AG20443 (cell line): Measurements from ENCODE around the gene TRIM51.
"Not testable (repeated sequence)": the region's sequence is repeated elsewhere in the genome, so short reads cannot be mapped to it uniquely, and the experiment has no call there.

Experiments used
- DNase-seq: peaks from one replicate; pipeline ENCODE4 v3.0.0; 2012; ENCODE audit warnings: low spot score, mixed read lengths

Gene TRIM51, protein sequence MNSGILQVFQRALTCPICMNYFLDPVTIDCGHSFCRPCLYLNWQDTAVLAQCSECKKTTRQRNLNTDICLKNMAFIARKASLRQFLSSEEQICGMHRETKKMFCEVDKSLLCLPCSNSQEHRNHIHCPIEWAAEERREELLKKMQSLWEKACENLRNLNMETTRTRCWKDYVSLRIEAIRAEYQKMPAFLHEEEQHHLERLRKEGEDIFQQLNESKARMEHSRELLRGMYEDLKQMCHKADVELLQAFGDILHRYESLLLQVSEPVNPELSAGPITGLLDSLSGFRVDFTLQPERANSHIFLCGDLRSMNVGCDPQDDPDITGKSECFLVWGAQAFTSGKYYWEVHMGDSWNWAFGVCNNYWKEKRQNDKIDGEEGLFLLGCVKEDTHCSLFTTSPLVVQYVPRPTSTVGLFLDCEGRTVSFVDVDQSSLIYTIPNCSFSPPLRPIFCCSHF

DNA sequence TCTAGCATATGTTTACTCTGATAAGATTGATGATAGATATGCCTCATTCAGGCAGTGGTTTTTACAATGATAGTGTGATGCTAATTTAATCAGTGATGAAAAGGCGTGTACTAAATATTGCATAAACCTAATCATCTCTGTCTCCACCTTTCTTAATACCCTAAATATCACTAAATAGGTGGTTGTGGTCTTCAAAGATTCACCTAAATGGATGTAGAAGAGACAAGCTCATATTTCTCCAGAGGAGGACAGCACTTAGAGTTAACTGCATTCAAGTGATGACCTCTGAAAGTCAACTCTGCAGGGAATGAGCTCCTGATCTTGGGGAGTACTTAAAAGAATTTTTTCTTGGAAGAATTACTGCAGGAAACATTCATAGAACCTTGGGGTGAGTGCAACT lies at the start of gene TRIM51:
Gene TRIM51 (plus strand): TSS at position 301 of the 400 bp plus-strand sequence. CDS start 2,132 bp downstream, outside the sequence.
- not testable (repeated sequence) for DNase-seq

DNA sequence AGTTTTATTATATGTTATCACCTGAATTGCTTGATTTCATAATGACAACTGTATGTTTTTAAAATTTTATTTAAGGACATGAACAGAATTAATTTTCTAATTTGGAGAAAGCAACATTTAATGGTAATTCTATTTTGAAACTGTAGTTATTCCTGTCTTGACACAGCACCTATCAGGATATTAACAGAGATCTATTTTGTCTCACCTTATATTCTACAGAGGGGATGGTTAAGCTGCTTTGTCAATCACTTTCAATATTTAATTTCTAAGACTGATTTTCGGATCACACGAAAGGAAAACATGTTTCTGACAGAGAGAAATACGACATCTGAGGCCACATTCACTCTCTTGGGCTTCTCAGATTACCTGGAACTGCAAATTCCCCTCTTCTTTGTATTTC lies 44.6 kb upstream of the TRIM51 start, which contains the start of gene OR5D16:
Gene OR5D16 (plus strand): TSS at position 301 of the 400 bp plus-strand sequence. CDS start 0 bp downstream, at position 301.
- DNase-seq: no peak

DNA sequence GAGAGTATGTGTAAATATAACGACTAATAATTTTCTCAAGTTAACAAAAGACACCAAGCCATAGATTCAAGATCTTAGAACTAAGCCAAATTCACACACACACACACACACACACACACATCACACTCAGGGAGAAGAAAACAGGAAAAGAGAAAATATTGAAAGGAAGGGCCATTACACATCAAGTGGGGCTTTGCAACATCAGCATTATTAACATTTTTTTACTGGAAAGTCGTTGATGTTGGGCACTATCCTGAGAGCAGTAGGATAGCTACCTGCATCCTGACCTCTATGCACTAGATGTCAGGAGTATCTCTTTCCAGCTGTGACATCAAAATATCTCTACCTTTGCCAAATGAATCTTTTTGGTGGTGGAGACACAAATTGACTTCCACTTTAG lies 35.6 kb upstream of the TRIM51 start:
- no peak for DNase-seq

DNA sequence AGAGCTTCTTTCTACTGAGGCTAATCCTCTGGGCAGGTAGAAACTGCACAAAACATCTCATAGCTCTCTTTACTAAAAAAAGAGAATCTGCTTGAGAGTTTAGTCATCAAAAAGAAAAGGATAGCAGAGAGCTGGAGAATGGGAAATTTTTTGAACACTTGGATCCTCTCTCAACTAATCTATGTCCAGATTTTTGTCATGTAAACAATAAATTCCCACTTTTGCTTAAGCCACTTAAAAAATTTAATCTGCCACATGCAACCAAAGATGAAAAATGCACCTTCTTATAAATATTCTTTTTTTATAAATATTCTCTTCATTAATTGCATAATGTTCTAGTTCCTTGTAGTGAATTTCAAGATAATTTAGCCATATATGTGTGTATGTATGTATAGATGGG lies 34.1 kb upstream of the TRIM51 start:
- no peak for DNase-seq

DNA sequence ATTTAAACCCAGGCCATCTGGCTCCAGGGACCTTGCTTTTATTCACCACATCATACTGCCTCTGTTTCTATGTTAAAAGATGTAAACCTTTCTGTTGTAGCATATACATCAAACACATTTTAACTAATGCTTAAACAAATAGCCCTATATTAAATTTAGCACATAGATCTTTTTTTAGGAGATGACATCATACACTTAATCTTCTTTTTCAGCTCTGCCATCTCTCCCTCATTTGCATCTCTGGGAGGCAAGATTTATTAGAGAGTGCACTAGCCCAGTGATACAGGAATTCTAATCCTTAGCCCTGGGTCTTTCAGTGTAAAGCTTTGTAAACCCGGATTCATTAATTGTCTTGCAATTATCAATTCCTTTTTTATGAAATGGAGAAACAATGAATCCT lies 31.0 kb upstream of the TRIM51 start:
- no peak for DNase-seq

DNA sequence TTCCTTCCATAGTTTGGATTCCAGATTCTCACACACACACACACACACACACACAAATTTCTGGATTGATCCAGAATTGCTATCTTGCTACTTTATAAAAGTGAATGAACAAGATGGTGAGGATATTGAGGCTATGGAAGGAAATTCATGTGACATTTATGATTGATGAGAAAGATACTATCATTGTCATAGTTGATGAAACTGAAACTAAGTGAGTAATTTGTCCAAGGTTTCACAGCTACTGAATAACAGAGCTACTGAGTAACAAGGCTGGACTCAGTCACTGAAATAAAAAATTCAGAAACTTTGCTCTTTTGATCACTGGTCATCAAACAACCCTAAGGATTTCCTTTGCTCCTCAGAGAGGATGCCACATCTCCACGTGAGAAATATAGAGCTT lies 28.4 kb upstream of the TRIM51 start:
- DNase-seq: no peak

DNA sequence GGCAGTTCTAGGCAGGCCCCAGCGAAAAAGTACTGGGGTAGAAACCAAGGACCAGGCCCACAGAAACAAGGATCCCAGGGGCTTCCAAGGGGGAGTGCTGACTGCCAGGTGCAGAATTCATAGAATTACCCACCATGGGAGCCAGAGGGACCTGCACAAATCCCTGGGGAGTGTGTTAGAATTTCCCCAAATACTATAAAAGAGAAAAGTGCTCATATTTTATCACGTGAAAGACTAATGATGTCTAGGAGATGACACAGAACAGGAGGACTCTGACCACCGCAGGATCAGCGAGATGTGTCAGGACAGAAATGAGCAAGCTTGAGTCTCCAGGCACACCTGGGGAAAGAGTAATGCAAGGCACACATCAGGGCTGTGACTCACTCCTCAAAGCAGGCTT lies 15.7 kb upstream of the TRIM51 start:
- DNase-seq: not testable (repeated sequence)

DNA sequence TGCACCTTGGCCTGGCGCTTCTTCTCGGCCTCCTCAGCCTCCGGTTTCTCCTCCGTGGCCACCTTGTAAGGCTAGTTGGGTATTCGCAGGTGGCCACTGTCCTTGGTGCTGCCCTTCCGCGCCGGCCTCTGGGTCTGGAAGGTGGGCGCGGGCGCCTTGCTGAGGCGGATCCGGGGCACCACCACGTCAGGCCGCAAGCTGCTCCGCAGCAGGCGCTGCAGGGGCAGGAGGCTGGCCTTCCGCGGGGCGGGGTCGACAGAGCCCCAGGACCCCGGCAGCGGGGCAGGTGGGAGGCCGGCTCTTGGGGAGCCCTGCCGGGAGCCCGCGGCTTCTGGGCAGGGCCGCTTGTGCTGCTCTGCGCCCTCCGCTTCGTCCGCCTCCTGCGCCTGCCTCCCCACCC lies 10.4 kb upstream of the TRIM51 start:
- DNase-seq: not testable (repeated sequence)

DNA sequence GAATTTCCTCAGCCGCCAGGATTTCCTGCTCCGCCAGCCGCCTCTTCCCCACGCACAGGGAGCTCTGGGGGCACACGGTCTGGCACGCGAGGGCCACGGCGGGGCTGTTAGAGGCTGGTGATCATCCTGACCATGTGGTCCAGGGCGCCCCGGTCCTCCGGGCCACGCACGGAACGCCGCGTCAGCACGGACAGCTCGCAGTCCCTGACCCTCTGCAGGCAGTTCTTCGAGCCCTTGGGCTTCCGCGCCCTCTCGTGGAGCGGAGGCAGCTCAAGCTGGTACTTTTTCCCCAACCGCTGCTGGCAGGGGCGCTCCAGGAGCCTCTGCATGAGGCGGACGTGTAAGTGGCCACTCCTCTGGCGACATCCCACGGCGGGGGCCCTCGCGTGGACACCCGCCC lies 10.0 kb upstream of the TRIM51 start:
- not testable (repeated sequence) for DNase-seq

DNA sequence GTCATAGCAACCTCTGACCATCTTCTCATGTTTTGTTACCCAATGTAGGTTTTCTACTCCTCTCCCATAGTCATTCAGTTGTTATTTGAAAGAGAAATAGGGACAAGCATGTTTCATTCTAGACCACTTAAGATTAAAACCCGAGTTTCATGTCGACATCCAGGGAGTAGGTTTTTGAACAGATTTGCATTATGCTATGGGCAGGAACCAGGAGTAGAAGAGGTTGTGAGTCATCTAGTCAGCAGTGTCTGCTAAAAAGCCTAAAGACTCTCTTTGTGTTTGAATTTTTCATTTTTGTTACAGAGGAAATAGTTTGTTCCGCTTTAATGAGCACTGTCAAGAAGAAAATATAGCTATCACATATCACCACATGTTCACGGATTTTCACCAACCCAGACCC lies 1.9 kb downstream of the TRIM51 start:
- not testable (repeated sequence) for DNase-seq

DNA sequence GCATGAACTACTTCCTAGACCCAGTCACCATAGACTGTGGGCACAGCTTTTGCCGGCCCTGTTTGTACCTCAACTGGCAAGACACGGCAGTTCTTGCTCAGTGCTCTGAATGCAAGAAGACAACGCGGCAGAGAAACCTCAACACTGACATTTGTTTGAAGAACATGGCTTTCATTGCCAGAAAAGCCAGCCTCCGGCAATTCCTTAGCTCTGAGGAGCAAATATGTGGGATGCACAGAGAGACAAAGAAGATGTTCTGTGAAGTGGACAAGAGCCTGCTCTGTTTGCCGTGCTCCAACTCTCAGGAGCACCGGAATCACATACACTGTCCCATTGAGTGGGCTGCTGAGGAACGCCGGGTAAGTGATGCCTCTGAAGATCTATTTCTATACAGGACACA lies 2.4 kb downstream of the TRIM51 start:
- not testable (repeated sequence) for DNase-seq

DNA sequence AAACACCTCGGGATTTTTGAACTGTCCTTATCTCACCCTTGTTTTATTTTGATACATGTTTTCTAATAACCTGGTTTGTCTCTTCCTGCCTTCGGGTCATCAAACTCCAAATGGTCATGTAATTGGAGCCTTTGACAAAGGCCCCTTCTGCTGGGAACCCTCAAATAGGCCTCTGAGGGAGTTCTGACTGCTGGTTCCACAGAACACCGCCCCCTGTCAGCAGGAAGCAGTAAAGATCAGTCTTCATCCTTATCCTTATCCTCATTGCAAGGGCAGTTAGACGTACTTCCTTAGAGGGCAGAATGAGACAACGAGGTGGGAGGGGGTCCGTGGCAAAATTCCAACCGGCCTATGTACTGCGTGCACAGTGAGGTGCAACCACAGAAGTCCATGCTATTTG lies 12.1 kb downstream of the TRIM51 start:
- DNase-seq: no peak

DNA sequence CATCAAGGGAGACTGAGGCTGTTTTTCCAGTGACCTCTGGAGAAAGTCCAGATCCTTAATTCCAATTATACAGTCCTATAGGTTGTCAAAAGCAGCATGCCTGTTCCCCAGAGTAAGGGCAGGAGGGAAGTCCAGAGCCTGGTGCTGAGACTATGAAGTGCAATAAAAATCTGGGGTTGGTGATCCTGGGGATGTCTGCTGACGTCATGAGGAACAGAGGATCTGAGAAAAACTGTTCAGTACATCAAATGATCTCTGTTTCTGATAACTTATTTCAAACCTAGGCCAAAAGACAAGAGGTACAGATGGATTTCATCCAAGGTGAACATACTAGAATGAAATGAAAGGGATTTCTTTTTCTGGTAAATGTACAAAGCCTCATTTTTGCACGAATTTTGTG lies 19.2 kb downstream of the TRIM51 start:
- DNase-seq: no peak

DNA sequence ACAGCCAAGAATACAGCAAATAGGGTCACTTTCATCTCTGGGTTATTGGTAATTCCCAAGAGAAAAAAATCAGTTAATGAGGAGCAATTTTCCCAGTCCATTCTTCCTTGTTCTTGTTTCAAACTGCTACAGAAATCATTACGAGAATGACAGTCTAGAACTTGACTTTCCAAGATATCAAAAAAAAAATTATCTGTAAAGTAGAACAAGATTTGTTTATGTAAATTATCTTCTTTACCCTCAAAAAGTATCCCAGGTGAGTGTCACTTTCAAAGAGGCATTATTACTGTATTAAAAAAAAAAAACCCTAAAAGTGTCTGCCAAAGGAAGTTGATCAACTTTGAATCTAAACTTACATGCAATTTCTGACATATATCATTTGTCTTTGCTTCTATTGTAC lies 31.4 kb downstream of the TRIM51 start, which contains the start of gene OR5W2:
Gene OR5W2 (minus strand): TSS at position 101 of the 400 bp plus-strand sequence. CDS start 0 bp downstream, at position 101.
- no peak for DNase-seq

DNA sequence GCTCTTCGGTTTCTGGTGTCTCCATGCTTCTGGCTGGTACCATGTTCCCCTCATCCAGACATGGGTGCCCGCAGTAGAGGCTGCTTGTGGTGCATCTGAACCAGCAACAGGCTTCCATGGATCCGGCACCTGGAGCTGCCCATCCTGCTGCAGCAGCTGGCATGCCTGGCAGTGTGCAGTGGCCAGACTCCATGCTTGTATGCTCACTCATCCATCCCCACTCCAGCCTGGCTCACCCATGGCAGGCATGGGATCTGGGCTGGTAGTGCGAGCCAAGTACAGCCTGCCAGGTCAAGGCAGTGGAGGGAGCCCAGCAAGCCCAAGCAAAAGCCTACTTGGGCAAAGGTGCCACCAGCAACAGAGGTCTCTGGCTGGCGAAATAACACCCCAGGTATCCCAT lies 37.4 kb downstream of the TRIM51 start:
- no peak for DNase-seq

DNA sequence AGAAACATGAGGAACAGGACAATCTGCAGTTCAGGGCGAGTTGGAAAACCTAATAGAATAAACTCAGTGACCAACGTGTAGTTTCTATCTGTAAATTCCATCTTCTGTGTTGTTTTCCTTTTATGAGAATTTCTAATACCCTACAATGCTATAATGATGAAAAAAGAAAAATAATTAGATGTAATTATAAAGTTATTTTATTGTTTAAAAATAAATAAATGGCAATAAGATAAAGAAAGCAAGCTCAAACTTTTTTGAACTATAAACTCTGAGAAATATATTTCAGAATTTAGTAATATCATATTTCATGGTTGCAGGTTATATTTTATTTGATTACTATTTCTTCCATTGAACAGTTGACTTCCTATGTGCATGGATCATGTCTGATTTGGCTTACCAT lies 53.2 kb downstream of the TRIM51 start, which contains the start of gene OR5I1:
Gene OR5I1 (minus strand): TSS at position 101 of the 400 bp plus-strand sequence. CDS start 0 bp downstream, at position 101.
- no peak for DNase-seq
